GM19397 (cell line): ENCODE data around the gene ALB.

Source experiments
- ATAC-seq: cut with Tn5 transposase; IDR thresholded peaks from one replicate; pipeline ENCODE4 v1.9.1; 2021; ENCODE audit warnings: mild to moderate bottlenecking, moderate library complexity; ENCODE audit not compliant: unreplicated experiment

Gene ALB

DNA sequence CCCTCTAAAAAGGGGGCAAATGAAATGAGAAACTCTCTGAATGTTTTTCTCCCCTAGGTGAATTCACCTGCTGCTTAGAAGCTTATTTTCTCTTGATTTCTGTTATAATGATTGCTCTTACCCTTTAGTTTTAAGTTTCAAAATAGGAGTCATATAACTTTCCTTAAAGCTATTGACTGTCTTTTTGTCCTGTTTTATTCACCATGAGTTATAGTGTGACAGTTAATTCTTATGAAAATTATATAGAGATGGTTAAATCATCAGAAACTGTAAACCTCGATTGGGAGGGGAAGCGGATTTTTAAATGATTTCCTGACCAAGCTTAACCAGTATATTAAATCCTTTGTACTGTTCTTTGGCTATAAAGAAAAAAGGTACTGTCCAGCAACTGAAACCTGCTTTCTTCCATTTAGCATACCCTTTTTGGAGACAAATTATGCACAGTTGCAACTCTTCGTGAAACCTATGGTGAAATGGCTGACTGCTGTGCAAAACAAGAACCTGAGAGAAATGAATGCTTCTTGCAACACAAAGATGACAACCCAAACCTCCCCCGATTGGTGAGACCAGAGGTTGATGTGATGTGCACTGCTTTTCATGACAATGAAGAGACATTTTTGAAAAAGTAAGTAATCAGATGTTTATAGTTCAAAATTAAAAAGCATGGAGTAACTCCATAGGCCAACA lies 4.2 kb downstream of the ALB start:
- ATAC-seq = no peak

GRCh38 chr4:73409012-73409862 lies 5.2 kb downstream of the ALB start:
- no peak for ATAC-seq

- ATAC-seq = no peak
Measured at GRCh38 chr4:73409978-73410548, 6.0 kb downstream of the ALB start.

DNA sequence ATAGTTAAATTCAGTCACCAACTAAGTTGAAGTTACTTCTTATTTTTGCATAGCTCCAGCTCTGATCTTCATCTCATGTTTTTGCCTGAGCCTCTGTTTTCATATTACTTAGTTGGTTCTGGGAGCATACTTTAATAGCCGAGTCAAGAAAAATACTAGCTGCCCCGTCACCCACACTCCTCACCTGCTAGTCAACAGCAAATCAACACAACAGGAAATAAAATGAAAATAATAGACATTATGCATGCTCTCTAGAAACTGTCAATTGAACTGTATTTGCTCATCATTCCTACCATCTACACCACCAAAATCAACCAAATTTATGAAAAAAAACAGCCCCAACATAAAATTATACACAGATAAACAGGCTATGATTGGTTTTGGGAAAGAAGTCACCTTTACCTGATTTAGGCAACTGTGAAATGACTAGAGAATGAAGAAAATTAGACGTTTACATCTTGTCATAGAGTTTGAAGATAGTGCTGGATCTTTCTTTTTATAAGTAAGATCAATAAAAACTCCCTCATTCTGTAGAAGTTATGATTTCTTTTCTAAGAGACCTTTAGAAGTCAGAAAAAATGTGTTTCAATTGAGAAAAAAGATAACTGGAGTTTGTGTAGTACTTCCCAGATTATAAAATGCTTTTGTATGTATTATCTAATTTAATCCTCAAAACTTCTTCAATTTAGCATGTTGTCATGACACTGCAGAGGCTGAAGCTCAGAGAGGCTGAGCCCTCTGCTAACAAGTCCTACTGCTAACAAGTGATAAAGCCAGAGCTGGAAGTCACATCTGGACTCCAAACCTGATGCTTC lies 7.0 kb downstream of the ALB start:
- ATAC-seq = no peak

- ATAC-seq = no peak
Measured at GRCh38 chr4:73411731-73412414, 7.8 kb downstream of the ALB start.

GRCh38 chr4:73413294-73413755 lies 9.2 kb downstream of the ALB start:
- ATAC-seq = no peak

- ATAC-seq = no peak
Measured at GRCh38 chr4:73414936-73415271, 10.8 kb downstream of the ALB start.

DNA sequence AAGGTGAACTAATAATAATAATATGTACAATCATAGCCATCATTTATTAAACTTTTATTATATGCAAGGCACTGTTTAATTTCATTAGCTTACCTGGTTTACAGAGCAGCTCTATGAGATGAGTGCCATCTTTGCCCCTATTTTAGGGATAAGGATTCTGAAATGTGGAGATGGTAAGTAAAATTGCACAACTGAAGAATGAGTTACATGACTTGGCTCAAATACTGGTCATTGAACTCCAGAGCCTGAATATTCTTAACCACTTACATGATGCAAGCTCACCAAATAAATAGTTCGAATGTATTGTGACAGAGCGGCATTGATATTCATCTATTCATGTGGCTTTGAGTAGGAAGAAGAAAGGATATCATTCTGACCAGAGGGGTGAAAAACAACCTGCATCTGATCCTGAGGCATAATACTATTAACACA lies 11.7 kb downstream of the ALB start:
- ATAC-seq = no peak

- ATAC-seq = no peak
Measured at GRCh38 chr4:73416423-73417087, 12.5 kb downstream of the ALB start.

- no peak for ATAC-seq
Measured at GRCh38 chr4:73417342-73417741, 13.3 kb downstream of the ALB start.

GRCh38 chr4:73417973-73418372 lies 13.9 kb downstream of the ALB start:
- no peak for ATAC-seq

- ATAC-seq = no peak
Measured at GRCh38 chr4:73418677-73419076, 14.6 kb downstream of the ALB start.

- no peak for ATAC-seq
Measured at GRCh38 chr4:73419106-73420038, 15.3 kb downstream of the ALB start.

DNA sequence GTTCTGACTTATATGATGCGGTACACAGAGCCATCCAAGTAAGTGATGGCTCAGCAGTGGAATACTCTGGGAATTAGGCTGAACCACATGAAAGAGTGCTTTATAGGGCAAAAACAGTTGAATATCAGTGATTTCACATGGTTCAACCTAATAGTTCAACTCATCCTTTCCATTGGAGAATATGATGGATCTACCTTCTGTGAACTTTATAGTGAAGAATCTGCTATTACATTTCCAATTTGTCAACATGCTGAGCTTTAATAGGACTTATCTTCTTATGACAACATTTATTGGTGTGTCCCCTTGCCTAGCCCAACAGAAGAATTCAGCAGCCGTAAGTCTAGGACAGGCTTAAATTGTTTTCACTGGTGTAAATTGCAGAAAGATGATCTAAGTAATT lies 16.5 kb downstream of the ALB start:
- ATAC-seq = no peak

DNA sequence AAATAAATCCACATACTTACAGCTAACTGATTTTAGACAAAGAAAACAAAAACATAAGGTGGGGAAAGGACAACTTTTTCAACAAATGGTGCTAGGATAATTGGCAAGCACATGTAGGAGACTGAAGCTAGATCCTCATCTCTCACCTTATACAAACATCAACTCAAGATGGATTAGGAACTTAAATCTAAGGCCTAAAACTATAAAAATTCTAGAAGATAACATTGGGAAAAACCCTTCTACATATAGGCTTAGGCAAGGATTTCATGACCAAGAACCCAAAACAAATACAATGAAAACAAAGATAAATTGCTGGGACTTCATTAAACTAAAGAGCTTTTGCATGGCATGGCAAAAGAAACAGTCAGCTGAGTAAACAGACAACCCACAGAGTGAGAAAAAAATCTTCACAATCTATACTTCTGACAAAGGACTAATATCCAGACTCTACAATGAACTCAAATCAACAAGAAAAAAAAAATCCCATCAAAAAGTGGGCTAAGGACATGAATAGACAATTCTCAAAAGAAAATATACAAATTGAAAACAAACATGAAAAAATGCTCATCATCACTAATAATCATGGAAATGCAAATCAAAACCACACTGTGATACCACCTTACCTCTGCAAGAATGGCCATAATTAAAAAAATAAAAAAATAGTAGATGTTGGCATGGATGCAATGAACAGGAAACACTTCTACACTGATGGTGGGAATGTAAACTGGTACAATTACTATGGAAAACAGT lies 17.8 kb downstream of the ALB start:
- no peak for ATAC-seq

DNA sequence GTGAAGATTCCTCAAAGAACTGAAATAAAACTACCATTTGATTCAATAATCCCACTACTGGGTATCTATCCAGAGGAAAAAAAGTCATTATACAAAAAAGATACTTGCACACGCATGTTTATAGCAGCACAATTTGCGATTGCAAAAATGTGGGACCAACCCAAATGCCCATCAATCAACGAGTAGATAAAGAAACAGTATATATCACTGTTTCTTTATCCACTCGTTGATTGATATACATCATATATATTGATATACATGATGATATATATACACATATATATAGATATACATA lies 18.3 kb downstream of the ALB start:
- ATAC-seq = no peak

GRCh38 chr4:73423184-73423583 lies 19.1 kb downstream of the ALB start:
- no peak for ATAC-seq

- no peak for ATAC-seq
Measured at GRCh38 chr4:73426666-73427065, 22.6 kb downstream of the ALB start.
